Measurements from ENCODE around the gene STARD7. TPM values are rescaled to one million over a fixed set of nuclear protein-coding genes. Genes with fewer than 3 reads are reported as not detected.

Gene STARD7
- total RNA-seq, 1 donor from 2014 or later = 103 TPM

GRCh38 chr2:96203130-96204028, 5.2 kb downstream of the STARD7 start:
- Mint-ChIP-seq H3K9me3 (ENCODE audit: unreplicated experiment) (no peaks in the 10 kb centered on the region), H3K4me1 (ENCODE audit: low read depth, unreplicated experiment) (peaks cover 35% of the 10 kb centered on the region), H3K36me3 (ENCODE audit: low read depth, unreplicated experiment) (peaks cover 4% of the 10 kb centered on the region), H3K27me3 (ENCODE audit: low read depth, unreplicated experiment) (no peaks in the 10 kb centered on the region), H3K27ac (ENCODE audit: unreplicated experiment) (no peak overlapping the region), H3K4me3 (ENCODE audit: unreplicated experiment) (no peak overlapping the region)
- no peak overlapping the region for H3K4me3 ChIP-seq (ENCODE audit: insufficient read depth, low read depth, low read length)
- no peak overlapping the region for H2AFZ ChIP-seq (ENCODE audit: low read depth, low read length)
- TF ChIP-seq CTCF (IDR thresholded peaks at IDR 0.05; ENCODE audit: insufficient read depth, low read depth, low read length) (no peak), EZH2 (IDR thresholded peaks at IDR 0.05; ENCODE audit: insufficient read depth, low read length) (no peak)
- no peaks in the 10 kb centered on the region for H3K36me3 ChIP-seq (ENCODE audit: insufficient read depth, low read length)
- no peak for DNase-seq (ENCODE audit: low read depth)
- H3K27me3 ChIP-seq (ENCODE audit: insufficient read depth, low read length) = no peaks in the 10 kb centered on the region
- peaks cover 99% of the 10 kb centered on the region for H3K79me2 ChIP-seq (ENCODE audit: insufficient read depth, low read length)
- H4K20me1 ChIP-seq (ENCODE audit: insufficient read depth, low read length) = peaks cover 92% of the 10 kb centered on the region
- no peak overlapping the region for H3K9ac ChIP-seq (ENCODE audit: low read length)
- no peak overlapping the region for H3K27ac ChIP-seq (ENCODE audit: low read depth, low read length)
- no peak for FAIRE-seq
- peaks cover 24% of the 10 kb centered on the region for H3K4me1 ChIP-seq (ENCODE audit: insufficient read depth, low read length)
- H3K9me3 ChIP-seq (ENCODE audit: insufficient read depth, low read depth, low read length) = no peaks in the 10 kb centered on the region
- H3K4me2 ChIP-seq (ENCODE audit: low read length) = no peak overlapping the region

GRCh38 chr2:96202152-96202854, 6.3 kb downstream of the STARD7 start:
- H3K4me3 ChIP-seq (ENCODE audit: insufficient read depth, low read depth, low read length) = no peak overlapping the region
- H3K4me2 ChIP-seq (ENCODE audit: low read length) = no peak overlapping the region
- TF ChIP-seq CTCF (IDR thresholded peaks at IDR 0.05; ENCODE audit: insufficient read depth, low read depth, low read length) (no peak), EZH2 (IDR thresholded peaks at IDR 0.05; ENCODE audit: insufficient read depth, low read length) (no peak)
- no peaks in the 10 kb centered on the region for H3K36me3 ChIP-seq (ENCODE audit: insufficient read depth, low read length)
- Mint-ChIP-seq H3K9me3 (ENCODE audit: unreplicated experiment) (no peaks in the 10 kb centered on the region), H3K4me1 (ENCODE audit: low read depth, unreplicated experiment) (peaks cover 36% of the 10 kb centered on the region), H3K36me3 (ENCODE audit: low read depth, unreplicated experiment) (peaks cover 7% of the 10 kb centered on the region), H3K4me3 (ENCODE audit: unreplicated experiment) (no peak overlapping the region), H3K27ac (ENCODE audit: unreplicated experiment) (no peak overlapping the region), H3K27me3 (ENCODE audit: low read depth, unreplicated experiment) (no peaks in the 10 kb centered on the region)
- H3K27ac ChIP-seq (ENCODE audit: low read depth, low read length) = no peak overlapping the region
- H3K9me3 ChIP-seq (ENCODE audit: insufficient read depth, low read depth, low read length) = no peaks in the 10 kb centered on the region
- H3K79me2 ChIP-seq (ENCODE audit: insufficient read depth, low read length) = peaks cover 99% of the 10 kb centered on the region
- no peak overlapping the region for H2AFZ ChIP-seq (ENCODE audit: low read depth, low read length)
- H3K4me1 ChIP-seq (ENCODE audit: insufficient read depth, low read length) = peaks cover 19% of the 10 kb centered on the region
- no peak overlapping the region for H3K9ac ChIP-seq (ENCODE audit: low read length)
- peaks cover 94% of the 10 kb centered on the region for H4K20me1 ChIP-seq (ENCODE audit: insufficient read depth, low read length)
- H3K27me3 ChIP-seq (ENCODE audit: insufficient read depth, low read length) = no peaks in the 10 kb centered on the region
- FAIRE-seq (no peak), DNase-seq (ENCODE audit: low read depth) (peak; percentile 18)

All from astrocyte (in vitro differentiated cells and primary cell).